Measurements from ENCODE around the gene SLC31A1.

- no peak for TF ChIP-seq CTCF (IDR thresholded peaks at IDR 0.05)
- TF ChIP-seq POLR2A (IDR thresholded peaks at IDR 0.05): no peak
Observed at GRCh38 chr9:113179839-113180238, 41.5 kb upstream of the SLC31A1 start.

All from lower leg skin (tissue), 3 donors.